ENCODE data around the gene GNPNAT1.
"Not testable (repeated sequence)": the region's sequence is repeated elsewhere in the genome, so short reads cannot be mapped to it uniquely, and the experiment has no call there.

Gene GNPNAT1

GRCh38 chr14:52727509-52727908, 63.9 kb downstream of the GNPNAT1 start:
- H3K9ac ChIP-seq (ENCODE audit: low read depth, low read length); H3K9me3 ChIP-seq (ENCODE audit: insufficient read depth, low read depth, low read length); H3K4me3 ChIP-seq (ENCODE audit: low read length); H3K27me3 ChIP-seq (ENCODE audit: insufficient read depth, low read length); H3K27ac ChIP-seq (ENCODE audit: low read depth, low read length); H3K4me1 ChIP-seq (ENCODE audit: insufficient read depth, low read length): not testable (repeated sequence)
- WGBS = 98% methylated on average over 2 of the region's 2 CpGs
- peaks cover 60% of the 10 kb centered on the region for H3K36me3 ChIP-seq (ENCODE audit: insufficient read depth, low read length)

Measured in HUES64 (cell line).